Measurements from ENCODE around the gene CEP72.
"Not testable (repeated sequence)": the region's sequence is repeated elsewhere in the genome, so short reads cannot be mapped to it uniquely, and the experiment has no call there.

The CEP72 gene

GRCh38 chr5:572398-573019, 39.6 kb upstream of the CEP72 start:
- Histone ChIP-seq H3K27me3 (ENCODE audit: insufficient read depth, low read length) (peaks cover 13% of the 10 kb centered on the region), H3K4me3 (ENCODE audit: low read length) (no peak overlapping the region), H2AFZ (ENCODE audit: low read depth, low read length) (no peak overlapping the region), H3K4me1 (ENCODE audit: insufficient read depth, low read length) (no peaks in the 10 kb centered on the region), H3K36me3 (ENCODE audit: insufficient read depth, low read length) (no peaks in the 10 kb centered on the region), H3K9me3 (ENCODE audit: low read length) (peaks cover 16% of the 10 kb centered on the region)

- Histone ChIP-seq H3K27me3 (ENCODE audit: insufficient read depth, low read length) (peaks cover 7% of the 10 kb centered on the region), H2AFZ (ENCODE audit: low read depth, low read length) (no peak overlapping the region), H3K4me1 (ENCODE audit: insufficient read depth, low read length) (no peaks in the 10 kb centered on the region), H3K9me3 (ENCODE audit: low read length) (peaks cover 12% of the 10 kb centered on the region), H3K4me3 (ENCODE audit: low read length) (no peak overlapping the region), H3K36me3 (ENCODE audit: insufficient read depth, low read length) (no peaks in the 10 kb centered on the region)
Observed at GRCh38 chr5:573206-573605, 38.9 kb upstream of the CEP72 start.

- H3K27me3 ChIP-seq (ENCODE audit: insufficient read depth, low read length) = peaks cover 8% of the 10 kb centered on the region
- no peaks in the 10 kb centered on the region for H3K36me3 ChIP-seq (ENCODE audit: insufficient read depth, low read length)
- H2AFZ ChIP-seq (ENCODE audit: low read depth, low read length) = no peak overlapping the region
- H3K4me1 ChIP-seq (ENCODE audit: insufficient read depth, low read length) = no peaks in the 10 kb centered on the region
- H3K9me3 ChIP-seq (ENCODE audit: low read length) = peaks cover 11% of the 10 kb centered on the region
- no peak overlapping the region for H3K4me3 ChIP-seq (ENCODE audit: low read length)
Observed at GRCh38 chr5:573976-574375, 38.2 kb upstream of the CEP72 start.

- Histone ChIP-seq H3K4me1 (ENCODE audit: insufficient read depth, low read length) (no peaks in the 10 kb centered on the region), H3K36me3 (ENCODE audit: insufficient read depth, low read length) (no peaks in the 10 kb centered on the region), H3K27me3 (ENCODE audit: insufficient read depth, low read length) (peaks cover 12% of the 10 kb centered on the region), H3K9me3 (ENCODE audit: low read length) (peaks cover 10% of the 10 kb centered on the region), H2AFZ (ENCODE audit: low read depth, low read length) (no peak overlapping the region), H3K4me3 (ENCODE audit: low read length) (no peak overlapping the region)
Observed at GRCh38 chr5:574906-575305, 37.2 kb upstream of the CEP72 start.

GRCh38 chr5:575636-576035, 36.5 kb upstream of the CEP72 start:
- H3K9me3 ChIP-seq (ENCODE audit: low read length) = peaks cover 10% of the 10 kb centered on the region
- peaks cover 14% of the 10 kb centered on the region for H3K27me3 ChIP-seq (ENCODE audit: insufficient read depth, low read length)
- no peak overlapping the region for H2AFZ ChIP-seq (ENCODE audit: low read depth, low read length)
- H3K36me3 ChIP-seq (ENCODE audit: insufficient read depth, low read length) = no peaks in the 10 kb centered on the region
- no peak overlapping the region for H3K4me3 ChIP-seq (ENCODE audit: low read length)
- H3K4me1 ChIP-seq (ENCODE audit: insufficient read depth, low read length) = no peaks in the 10 kb centered on the region

- not testable (repeated sequence) for H3K9me3 ChIP-seq (ENCODE audit: low read length); H3K4me1 ChIP-seq (ENCODE audit: insufficient read depth, low read length); H3K36me3 ChIP-seq (ENCODE audit: insufficient read depth, low read length); H2AFZ ChIP-seq (ENCODE audit: low read depth, low read length); H3K4me3 ChIP-seq (ENCODE audit: low read length)
- peaks cover 14% of the 10 kb centered on the region for H3K27me3 ChIP-seq (ENCODE audit: insufficient read depth, low read length)
Observed at GRCh38 chr5:577214-577613, 34.9 kb upstream of the CEP72 start.

GRCh38 chr5:577800-578199, 34.3 kb upstream of the CEP72 start:
- Histone ChIP-seq H2AFZ (ENCODE audit: low read depth, low read length) (no peak overlapping the region), H3K9me3 (ENCODE audit: low read length) (peaks cover 10% of the 10 kb centered on the region), H3K4me1 (ENCODE audit: insufficient read depth, low read length) (no peaks in the 10 kb centered on the region), H3K27me3 (ENCODE audit: insufficient read depth, low read length) (peaks cover 14% of the 10 kb centered on the region), H3K4me3 (ENCODE audit: low read length) (no peak overlapping the region), H3K36me3 (ENCODE audit: insufficient read depth, low read length) (no peaks in the 10 kb centered on the region)

GRCh38 chr5:579211-579610, 32.9 kb upstream of the CEP72 start:
- peaks cover 10% of the 10 kb centered on the region for H3K9me3 ChIP-seq (ENCODE audit: low read length)
- H3K27me3 ChIP-seq (ENCODE audit: insufficient read depth, low read length) = peaks cover 14% of the 10 kb centered on the region

GRCh38 chr5:579746-580366, 32.3 kb upstream of the CEP72 start:
- no peak overlapping the region for H2AFZ ChIP-seq (ENCODE audit: low read depth, low read length)
- H3K27me3 ChIP-seq (ENCODE audit: insufficient read depth, low read length) = peaks cover 14% of the 10 kb centered on the region
- H3K4me1 ChIP-seq (ENCODE audit: insufficient read depth, low read length) = no peaks in the 10 kb centered on the region
- H3K36me3 ChIP-seq (ENCODE audit: insufficient read depth, low read length) = no peaks in the 10 kb centered on the region
- no peak overlapping the region for H3K4me3 ChIP-seq (ENCODE audit: low read length)
- peaks cover 10% of the 10 kb centered on the region for H3K9me3 ChIP-seq (ENCODE audit: low read length)

More at GRCh38 chr5:579211-579610, 32.9 kb upstream of the CEP72 start:
- no peaks in the 10 kb centered on the region for H3K36me3 ChIP-seq (ENCODE audit: insufficient read depth, low read length)
- H3K4me3 ChIP-seq (ENCODE audit: low read length) = no peak overlapping the region
- no peaks in the 10 kb centered on the region for H3K4me1 ChIP-seq (ENCODE audit: insufficient read depth, low read length)
- H2AFZ ChIP-seq (ENCODE audit: low read depth, low read length) = no peak overlapping the region

GRCh38 chr5:580436-580835, 31.7 kb upstream of the CEP72 start:
- Histone ChIP-seq H3K27me3 (ENCODE audit: insufficient read depth, low read length) (peaks cover 14% of the 10 kb centered on the region), H2AFZ (ENCODE audit: low read depth, low read length) (no peak overlapping the region), H3K4me3 (ENCODE audit: low read length) (no peak overlapping the region), H3K9me3 (ENCODE audit: low read length) (peaks cover 9% of the 10 kb centered on the region), H3K4me1 (ENCODE audit: insufficient read depth, low read length) (no peaks in the 10 kb centered on the region), H3K36me3 (ENCODE audit: insufficient read depth, low read length) (no peaks in the 10 kb centered on the region)

GRCh38 chr5:581266-581665, 30.9 kb upstream of the CEP72 start:
- Histone ChIP-seq H3K36me3 (ENCODE audit: insufficient read depth, low read length) (no peaks in the 10 kb centered on the region), H2AFZ (ENCODE audit: low read depth, low read length) (no peak overlapping the region), H3K9me3 (ENCODE audit: low read length) (peaks cover 6% of the 10 kb centered on the region), H3K4me1 (ENCODE audit: insufficient read depth, low read length) (no peaks in the 10 kb centered on the region), H3K4me3 (ENCODE audit: low read length) (no peak overlapping the region), H3K27me3 (ENCODE audit: insufficient read depth, low read length) (peaks cover 11% of the 10 kb centered on the region)

GRCh38 chr5:581941-582340, 30.2 kb upstream of the CEP72 start:
- H3K9me3 ChIP-seq (ENCODE audit: low read length) = peaks cover 6% of the 10 kb centered on the region
- H3K36me3 ChIP-seq (ENCODE audit: insufficient read depth, low read length) = no peaks in the 10 kb centered on the region
- no peaks in the 10 kb centered on the region for H3K4me1 ChIP-seq (ENCODE audit: insufficient read depth, low read length)
- no peak overlapping the region for H3K4me3 ChIP-seq (ENCODE audit: low read length)
- no peak overlapping the region for H2AFZ ChIP-seq (ENCODE audit: low read depth, low read length)
- peaks cover 13% of the 10 kb centered on the region for H3K27me3 ChIP-seq (ENCODE audit: insufficient read depth, low read length)

GRCh38 chr5:582445-582844, 29.7 kb upstream of the CEP72 start:
- H3K36me3 ChIP-seq (ENCODE audit: insufficient read depth, low read length); H3K4me1 ChIP-seq (ENCODE audit: insufficient read depth, low read length); H2AFZ ChIP-seq (ENCODE audit: low read depth, low read length); H3K4me3 ChIP-seq (ENCODE audit: low read length); H3K9me3 ChIP-seq (ENCODE audit: low read length): not testable (repeated sequence)
- H3K27me3 ChIP-seq (ENCODE audit: insufficient read depth, low read length) = peaks cover 13% of the 10 kb centered on the region

Measured in neuron (in vitro differentiated cells).